IMR-90 (cell line): ENCODE measurements around the gene IRS2. TPM values are rescaled to one million over a fixed set of nuclear protein-coding genes. Genes with fewer than 3 reads are reported as not detected.

Source experiments
- ATAC-seq: fragments of 200-7000 bp; cut with Tn5 transposase; 2 replicates; pipeline ENCODE4 v1.9.1; 2020; ENCODE audit warnings: low read depth, mild to moderate bottlenecking, moderate library complexity
- BruUV-seq: library from RNA; stranded (reverse); fragments of 400-500 nt; replicated peaks from 2 replicates; lab custom pipeline; 2021; lab: Mats Ljungman, UMichigan
- CTCF ChIA-PET: fragments of 300-600 bp; formaldehyde crosslinking; extraction: SDS; loops from one replicate; lab custom pipeline; 2021; ENCODE audit warnings: antibody characterized with exemption; lab: Yijun Ruan, JAX
- POLR2A ChIA-PET: fragments of 300-600 bp; sonication (Branson Sonifier 250); formaldehyde crosslinking; loops from one replicate; lab custom pipeline; 2022; ENCODE audit warnings: antibody characterized with exemption; ENCODE audit not compliant: unreplicated experiment; lab: Charles Lee
- DNase-seq: peaks from one replicate; pipeline ENCODE4 v3.0.0; 2013
- H2AFZ ChIP-seq: replicated peaks from 2 replicates; pipeline ENCODE3; 2013; ENCODE audit warnings: low read length, mild to moderate bottlenecking; ENCODE audit not compliant: poor library complexity
- H2AK5ac ChIP-seq: 2 replicates; pipeline ENCODE4 v1.6.1; 2013; ENCODE audit warnings: low read depth, low read length, inconsistent platforms
- H2AK9ac ChIP-seq: replicated peaks from 2 replicates; pipeline ENCODE3; 2013; ENCODE audit warnings: mild to moderate bottlenecking, low read depth, low read length, moderate library complexity; ENCODE audit not compliant: poor library complexity
- H2BK120ac ChIP-seq: 2 replicates; pipeline ENCODE4 v1.6.1; 2013; ENCODE audit warnings: low read depth, low read length, inconsistent platforms
- H2BK15ac ChIP-seq: 3 replicates; pipeline ENCODE4 v1.6.1; 2013; ENCODE audit warnings: low read depth, low read length, inconsistent platforms
- H2BK20ac ChIP-seq: 2 replicates; pipeline ENCODE4 v1.6.1; 2013; ENCODE audit warnings: low read depth, mild to moderate bottlenecking, inconsistent platforms, low read length, moderate library complexity
- H2BK5ac ChIP-seq: 2 replicates; pipeline ENCODE4 v1.6.1; 2013; ENCODE audit warnings: mild to moderate bottlenecking, low read depth, low read length, inconsistent platforms; ENCODE audit not compliant: poor library complexity, severe bottlenecking
- H3K14ac ChIP-seq: replicated peaks from 2 replicates; pipeline ENCODE4 v1.6.1; 2013; ENCODE audit warnings: low read depth, low read length, inconsistent platforms
- H3K18ac ChIP-seq: 2 replicates; pipeline ENCODE4 v1.6.1; 2013; ENCODE audit warnings: low read depth, low read length, control low read depth
- H3K23ac ChIP-seq: 2 replicates; pipeline ENCODE4 v1.6.1; 2013; ENCODE audit warnings: low read depth, low read length, inconsistent platforms
- H3K27ac ChIP-seq: 2 replicates; pipeline ENCODE4 v1.5.1; 2013; ENCODE audit warnings: mild to moderate bottlenecking, control low read depth, low read length; ENCODE audit not compliant: insufficient read depth
- H3K27me3 ChIP-seq: 2 replicates; pipeline ENCODE4 v1.6.1; 2013; ENCODE audit warnings: low read length; ENCODE audit not compliant: control insufficient read depth, insufficient read depth
- H3K36me3 ChIP-seq: 2 replicates; pipeline ENCODE4 v1.6.1; 2013; ENCODE audit warnings: low read length, mixed read lengths; ENCODE audit not compliant: control insufficient read depth, insufficient read depth
- H3K4ac ChIP-seq: 2 replicates; pipeline ENCODE4 v1.6.1; 2013; ENCODE audit warnings: low read depth, low read length, inconsistent platforms
- H3K4me1 ChIP-seq: 2 replicates; pipeline ENCODE4 v1.6.1; 2013; ENCODE audit warnings: low read length, mixed read lengths; ENCODE audit not compliant: control insufficient read depth, insufficient read depth
- H3K4me2 ChIP-seq: 2 replicates; pipeline ENCODE4 v1.6.1; 2013; ENCODE audit warnings: low read depth, mild to moderate bottlenecking, control low read depth, low read length, moderate library complexity
- H3K4me3 ChIP-seq: 2 replicates; pipeline ENCODE4 v1.5.1; 2013; ENCODE audit warnings: low read depth, mild to moderate bottlenecking, control low read depth, low read length, moderate library complexity; ENCODE audit not compliant: insufficient read depth
- H3K56ac ChIP-seq: 2 replicates; pipeline ENCODE4 v1.6.1; 2013; ENCODE audit warnings: low read length, inconsistent platforms; ENCODE audit not compliant: insufficient read depth; ENCODE audit errors: extremely low read depth
- H3K79me1 ChIP-seq, 2 experiments: 2 replicates each; pipeline ENCODE4 v1.6.1; 2013; ENCODE audit warnings: low read length in 2 of 2, inconsistent platforms in 1 of 2, low read depth in 1 of 2
- H3K9ac ChIP-seq: 2 replicates; pipeline ENCODE4 v1.6.1; 2013; ENCODE audit warnings: low read depth, low read length, control low read depth
- H3K9me1 ChIP-seq: 2 replicates; pipeline ENCODE4 v1.6.1; 2013; ENCODE audit warnings: low read length, inconsistent platforms; ENCODE audit not compliant: insufficient read depth
- H3K9me3 ChIP-seq: 2 replicates; pipeline ENCODE4 v1.6.1; 2013; ENCODE audit warnings: low read length; ENCODE audit not compliant: control insufficient read depth, insufficient read depth
- H4K20me1 ChIP-seq: 2 replicates; pipeline ENCODE4 v1.6.1; 2013; ENCODE audit warnings: low read length, inconsistent platforms; ENCODE audit not compliant: insufficient read depth
- H4K5ac ChIP-seq: 2 replicates; pipeline ENCODE4 v1.6.1; 2013; ENCODE audit warnings: mild to moderate bottlenecking, low read depth, low read length, control low read depth
- H4K8ac ChIP-seq, 2 experiments: 2 replicates each; pipeline ENCODE4 v1.6.1; 2013; ENCODE audit warnings: low read depth in 2 of 2, low read length in 2 of 2, control low read depth in 1 of 2, inconsistent platforms in 1 of 2
- H4K91ac ChIP-seq: 2 replicates; pipeline ENCODE4 v1.6.1; 2013; ENCODE audit warnings: low read depth, low read length, inconsistent platforms; ENCODE audit not compliant: insufficient read depth
- CEBPB ChIP-seq: IDR thresholded peaks from 2 replicates; pipeline ENCODE4 v1.6.1; 2012; ENCODE audit warnings: low read depth, low read length, improper control_type of control experiment
- POLR2A ChIP-seq: IDR thresholded peaks from 2 replicates; pipeline ENCODE4 v1.6.1; 2012; ENCODE audit warnings: mild to moderate bottlenecking, low read depth, low read length
- WGBS, 2 experiments: methylation state at CpG; one replicate each; pipeline versions ENCODE4 v1.1.5 to v1.1.7; 2013; ENCODE audit warnings: missing lambda C conversion rate in 2 of 2; ENCODE audit not compliant: insufficient read length in 1 of 2; ENCODE audit errors: extremely low coverage in 2 of 2; 5-methylcytosine and 5-hydroxymethylcytosine counted together
- dilution Hi-C: fragments of 300-500 bp; cut with HindIII; formaldehyde crosslinking; loops from one replicate; pipeline ENCODE4 v1.14.3; 2018; ENCODE audit warnings: low sequenced_read_pairs; ENCODE audit not compliant: unreplicated experiment
- in situ Hi-C: fragments of 300-500 bp; cut with MboI; formaldehyde crosslinking; loops from 3 replicates; pipeline ENCODE4 v1.14.3; 2019; ENCODE audit warnings: low sequenced_read_pairs, inconsistent platforms, mixed read lengths
- intact Hi-C: fragments of 100-400 bp; cut with micrococcal nuclease; formaldehyde crosslinking; loops from 2 replicates; pipeline ENCODE4 v1.10.0; 2022
- polyA plus RNA-seq, 3 experiments: library from polyadenylated mRNA; depleted of rRNA; stranded (reverse); fragments of >200 nt; gene quantifications; 2 replicates each; pipeline ENCODE4 v1.2.3, GENCODE V29; 2012; ENCODE audit warnings: low replicate concordance in 1 of 3
- total RNA-seq: library from RNA; depleted of rRNA; stranded (reverse); fragments of >200 nt; gene quantifications from 2 replicates; pipeline ENCODE4 v1.2.3, GENCODE V29; 2012
- TF ChIP-seq, protein P1 (sequence below): fragments of 150-350 bp; IDR thresholded peaks from 2 replicates; pipeline ENCODE4 v1.6.1; 2016; ENCODE audit warnings: low read depth, mild to moderate bottlenecking, low read length, moderate library complexity, borderline replicate concordance

Gene IRS2
- total and polyA plus RNA-seq, 2 of the 4 experiments (the other 2 are of a cell fraction): 0.36 to 1.4 TPM

- WGBS, 2 experiments: no CpG with 5 or more reads among the region's 6 CpGs
- TF ChIP-seq, protein P1, sequence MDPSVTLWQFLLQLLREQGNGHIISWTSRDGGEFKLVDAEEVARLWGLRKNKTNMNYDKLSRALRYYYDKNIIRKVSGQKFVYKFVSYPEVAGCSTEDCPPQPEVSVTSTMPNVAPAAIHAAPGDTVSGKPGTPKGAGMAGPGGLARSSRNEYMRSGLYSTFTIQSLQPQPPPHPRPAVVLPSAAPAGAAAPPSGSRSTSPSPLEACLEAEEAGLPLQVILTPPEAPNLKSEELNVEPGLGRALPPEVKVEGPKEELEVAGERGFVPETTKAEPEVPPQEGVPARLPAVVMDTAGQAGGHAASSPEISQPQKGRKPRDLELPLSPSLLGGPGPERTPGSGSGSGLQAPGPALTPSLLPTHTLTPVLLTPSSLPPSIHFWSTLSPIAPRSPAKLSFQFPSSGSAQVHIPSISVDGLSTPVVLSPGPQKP: no peak
- no peak for TF ChIP-seq POLR2A
- TF ChIP-seq CEBPB: no peak
- H3K4ac ChIP-seq: no peak overlapping the region
- in situ Hi-C loops (no loop called here), intact Hi-C loops (no loop called here), dilution Hi-C loops (no loop called here)
- H3K56ac ChIP-seq: no peak overlapping the region
- H2AFZ ChIP-seq: no peak overlapping the region
- no peak overlapping the region for H4K91ac ChIP-seq
- H3K9me3 ChIP-seq: no peaks in the 10 kb centered on the region; the same call in 1 of the 2 replicates
- no peak overlapping the region for H2BK15ac ChIP-seq
- no peak overlapping the region for H4K5ac ChIP-seq
- H3K14ac ChIP-seq: no peak overlapping the region
- H3K36me3 ChIP-seq: no peaks in the 10 kb centered on the region
- H2BK120ac ChIP-seq: no peak overlapping the region
- no TSS peak for BruUV-seq
- no peak overlapping the region for H3K27ac ChIP-seq
- DNase-seq (no peak), ATAC-seq (no peak)
- CTCF ChIA-PET: no interaction called here
- H4K20me1 ChIP-seq: no peaks in the 10 kb centered on the region
- peaks cover 42% of the 10 kb centered on the region for H3K27me3 ChIP-seq
- no peaks in the 10 kb centered on the region for H3K9me1 ChIP-seq
- no peaks in the 10 kb centered on the region for H3K4me1 ChIP-seq
- H3K9ac ChIP-seq: no peak overlapping the region
- H2AK5ac ChIP-seq: no peak overlapping the region
- no peak overlapping the region for H3K23ac ChIP-seq
- POLR2A ChIA-PET: no interaction called here
- no peak overlapping the region for H3K4me3 ChIP-seq
- H2BK5ac ChIP-seq: no peak overlapping the region
- H3K79me1 ChIP-seq: no peaks in the 10 kb centered on the region
- no peak overlapping the region for H2BK20ac ChIP-seq
- H4K8ac ChIP-seq: no peak overlapping the region
- no peak overlapping the region for H3K4me2 ChIP-seq
- H3K18ac ChIP-seq: no peak overlapping the region
- H2AK9ac ChIP-seq: no peak overlapping the region
Observed at GRCh38 chr13:109722068-109722467, 64.3 kb downstream of the IRS2 start.
